ENCODE measurements around the gene BPIFB4.

Gene BPIFB4

GRCh38 chr20:33062105-33062824 is 17.2 kb upstream of the BPIFB4 start:
- no peak for DNase-seq

GRCh38 chr20:33062825-33063149 is 16.7 kb upstream of the BPIFB4 start:
- no peak for DNase-seq

- DNase-seq, result no peak
Observed at GRCh38 chr20:33063271-33063670, 16.2 kb upstream of the BPIFB4 start.

GRCh38 chr20:33064572-33065287 is 14.7 kb upstream of the BPIFB4 start:
- no peak for DNase-seq

- no peak for DNase-seq
Observed at GRCh38 chr20:33065785-33066184, 13.7 kb upstream of the BPIFB4 start.

GRCh38 chr20:33067806-33068205 is 11.6 kb upstream of the BPIFB4 start:
- no peak for DNase-seq

GRCh38 chr20:33068251-33068939 is 11.0 kb upstream of the BPIFB4 start:
- DNase-seq, result no peak

GRCh38 chr20:33069673-33070072 is 9.8 kb upstream of the BPIFB4 start:
- DNase-seq, result no peak

- DNase-seq, result no peak
Observed at GRCh38 chr20:33070111-33071053, 9.1 kb upstream of the BPIFB4 start.

GRCh38 chr20:33071198-33071597 is 8.2 kb upstream of the BPIFB4 start:
- DNase-seq, result no peak

GRCh38 chr20:33072362-33072761 is 7.1 kb upstream of the BPIFB4 start:
- DNase-seq, result no peak

- DNase-seq, result no peak
Observed at GRCh38 chr20:33072813-33073212, 6.6 kb upstream of the BPIFB4 start.

GRCh38 chr20:33074675-33075074 is 4.8 kb upstream of the BPIFB4 start:
- DNase-seq, result no peak

- DNase-seq, result no peak
Observed at GRCh38 chr20:33075281-33075680, 4.2 kb upstream of the BPIFB4 start.

- DNase-seq, result no peak
Observed at GRCh38 chr20:33076662-33077372, 2.6 kb upstream of the BPIFB4 start.

- DNase-seq, result no peak
Observed at GRCh38 chr20:33081411-33082154, 2.1 kb downstream of the BPIFB4 start.

- no peak for DNase-seq
Observed at GRCh38 chr20:33082546-33082945, 3.1 kb downstream of the BPIFB4 start.

GRCh38 chr20:33083544-33084340 is 4.3 kb downstream of the BPIFB4 start:
- no peak for DNase-seq

GRCh38 chr20:33084722-33085121 is 5.3 kb downstream of the BPIFB4 start:
- no peak for DNase-seq

- no peak for DNase-seq
Observed at GRCh38 chr20:33086052-33086722, 6.7 kb downstream of the BPIFB4 start.

All from NCI-H446 treated with DMSO at 0.1 percent for 48 hours (cell line).